Subcutaneous adipose tissue (tissue), 4 donors: ENCODE results near the gene MB. TPM values are rescaled to one million over a fixed set of nuclear protein-coding genes. Genes with fewer than 3 reads are reported as not detected.

ENCODE experiments used
- total RNA-seq, 4 donors: library from RNA; depleted of rRNA; stranded (reverse); fragments of >200 nt; gene quantifications; one replicate each; pipeline ENCODE4 v1.1.0, GENCODE V29; 2016
- TF ChIP-seq, protein P1 (sequence below): fragments of 450-650 bp; IDR thresholded peaks from one replicate; pipeline ENCODE4 v1.5.1; 2016; ENCODE audit warnings: low read depth, mild to moderate bottlenecking, control low read depth, antibody characterized with exemption, moderate library complexity

The MB gene
- total RNA-seq, 4 donors from 2014 or later = not detected

DNA sequence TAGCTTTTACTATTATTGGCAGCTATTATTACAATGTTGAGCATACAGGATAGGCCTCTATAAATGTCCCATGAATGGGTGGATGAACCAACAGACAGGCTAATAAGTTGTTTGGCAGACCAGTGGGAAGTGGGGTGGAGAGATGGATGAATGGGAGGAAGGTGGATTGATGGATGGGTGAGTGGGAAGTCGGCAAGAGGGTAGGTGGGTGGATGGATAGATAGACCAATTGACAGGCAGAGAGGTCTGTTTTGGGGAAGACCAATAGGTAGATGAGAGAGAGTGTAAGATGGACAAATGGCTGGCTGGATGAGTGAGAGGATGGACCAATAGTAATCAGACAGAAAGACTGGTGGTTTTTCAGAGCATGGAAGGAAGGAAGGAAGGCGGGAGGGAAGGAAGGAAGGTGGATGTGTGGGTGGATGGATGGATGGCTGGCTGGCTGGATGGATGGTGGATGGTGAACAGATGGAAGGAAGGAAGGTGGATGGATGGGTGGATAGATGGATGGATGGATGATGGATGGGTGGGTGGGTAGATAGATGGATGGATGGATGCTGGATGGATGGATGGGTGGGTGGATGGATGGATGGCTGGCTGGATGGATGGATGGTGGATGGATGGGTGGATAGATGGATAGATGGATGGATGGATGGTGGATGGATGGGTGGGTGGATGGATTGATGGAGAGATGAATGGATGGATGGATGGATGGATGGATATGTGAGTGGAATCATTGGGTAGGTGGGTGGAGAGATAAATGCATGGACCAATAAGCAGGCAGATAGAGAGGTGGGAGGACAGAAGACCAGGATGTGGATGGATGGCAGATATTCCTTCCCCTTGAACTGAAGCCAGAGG is 39.1 kb downstream of the MB start:
- TF ChIP-seq, protein P1, sequence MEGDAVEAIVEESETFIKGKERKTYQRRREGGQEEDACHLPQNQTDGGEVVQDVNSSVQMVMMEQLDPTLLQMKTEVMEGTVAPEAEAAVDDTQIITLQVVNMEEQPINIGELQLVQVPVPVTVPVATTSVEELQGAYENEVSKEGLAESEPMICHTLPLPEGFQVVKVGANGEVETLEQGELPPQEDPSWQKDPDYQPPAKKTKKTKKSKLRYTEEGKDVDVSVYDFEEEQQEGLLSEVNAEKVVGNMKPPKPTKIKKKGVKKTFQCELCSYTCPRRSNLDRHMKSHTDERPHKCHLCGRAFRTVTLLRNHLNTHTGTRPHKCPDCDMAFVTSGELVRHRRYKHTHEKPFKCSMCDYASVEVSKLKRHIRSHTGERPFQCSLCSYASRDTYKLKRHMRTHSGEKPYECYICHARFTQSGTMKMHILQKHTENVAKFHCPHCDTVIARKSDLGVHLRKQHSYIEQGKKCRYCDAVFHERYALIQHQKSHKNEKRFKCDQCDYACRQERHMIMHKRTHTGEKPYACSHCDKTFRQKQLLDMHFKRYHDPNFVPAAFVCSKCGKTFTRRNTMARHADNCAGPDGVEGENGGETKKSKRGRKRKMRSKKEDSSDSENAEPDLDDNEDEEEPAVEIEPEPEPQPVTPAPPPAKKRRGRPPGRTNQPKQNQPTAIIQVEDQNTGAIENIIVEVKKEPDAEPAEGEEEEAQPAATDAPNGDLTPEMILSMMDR = no peak

DNA sequence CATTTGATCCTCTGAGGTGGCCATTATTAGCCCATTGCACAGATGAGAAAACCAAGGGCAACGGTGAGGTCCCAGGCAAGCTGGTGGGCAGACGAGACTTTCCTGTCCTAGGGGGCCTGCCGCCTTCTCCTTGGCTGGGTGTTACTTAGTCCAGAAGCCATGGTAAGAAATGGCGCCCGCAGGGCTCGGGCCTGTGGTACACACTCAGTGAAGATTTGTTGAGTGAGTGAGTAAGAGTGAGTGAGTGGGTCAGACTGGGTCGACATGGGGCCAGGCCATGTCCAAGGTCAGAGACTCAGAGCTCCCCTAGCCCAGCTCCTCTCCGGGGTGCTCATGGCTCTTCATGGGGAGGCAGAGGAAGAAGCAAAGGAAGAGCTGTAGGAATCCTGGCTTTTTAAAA is 40.5 kb downstream of the MB start:
- TF ChIP-seq, protein P1 = no peak

DNA sequence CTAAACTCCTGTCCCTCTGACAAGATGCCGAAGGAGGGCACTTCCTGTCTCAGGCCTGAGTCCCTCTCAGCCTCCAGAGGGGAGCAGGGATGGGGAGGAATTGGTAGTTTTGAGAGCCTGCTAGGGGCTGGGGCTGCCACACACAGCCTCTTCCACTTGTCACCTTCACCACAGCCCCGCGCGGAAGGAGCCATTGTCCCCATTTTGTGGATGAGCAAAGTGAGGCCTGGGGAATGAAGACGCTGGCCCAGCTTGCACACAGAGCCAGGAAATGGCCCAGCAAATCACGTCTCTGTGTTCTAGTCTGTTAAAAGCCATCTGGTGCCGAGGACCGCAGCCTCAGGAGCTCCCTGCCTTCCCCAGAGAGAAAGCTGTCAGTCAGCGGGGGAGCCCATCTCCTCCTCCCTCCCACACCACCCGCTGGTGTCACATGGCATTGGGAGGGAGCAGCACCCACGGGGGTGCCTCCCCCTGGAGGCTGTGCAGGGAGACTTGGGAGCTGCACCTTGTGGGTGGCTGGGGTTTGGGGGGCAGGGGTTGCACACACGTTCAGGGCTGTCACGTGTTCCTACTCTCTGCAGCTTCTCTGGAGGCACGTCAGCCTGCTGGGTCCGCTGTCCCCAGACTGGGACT is 41.9 kb downstream of the MB start:
- TF ChIP-seq, protein P1 = no peak

DNA sequence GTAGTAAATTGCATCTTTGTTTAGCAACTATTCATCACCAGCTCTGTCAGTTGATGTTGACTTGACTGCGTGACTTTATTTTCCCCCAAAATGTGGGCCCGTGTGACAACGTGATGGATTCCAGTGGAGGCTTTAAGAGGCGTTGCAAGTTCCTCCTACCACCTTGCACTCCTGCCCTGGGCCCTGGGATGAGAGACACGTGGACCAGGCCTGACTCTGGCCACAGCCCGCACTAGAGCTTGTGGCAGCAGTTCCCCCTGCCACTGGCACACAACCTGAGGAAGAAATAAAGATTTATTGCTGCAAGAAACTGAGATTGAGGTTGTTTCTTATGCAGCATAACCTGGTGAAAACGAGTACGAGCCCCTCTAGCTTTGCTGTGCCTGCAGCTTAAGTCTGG is 44.6 kb downstream of the MB start:
- TF ChIP-seq, protein P1 = no peak

DNA sequence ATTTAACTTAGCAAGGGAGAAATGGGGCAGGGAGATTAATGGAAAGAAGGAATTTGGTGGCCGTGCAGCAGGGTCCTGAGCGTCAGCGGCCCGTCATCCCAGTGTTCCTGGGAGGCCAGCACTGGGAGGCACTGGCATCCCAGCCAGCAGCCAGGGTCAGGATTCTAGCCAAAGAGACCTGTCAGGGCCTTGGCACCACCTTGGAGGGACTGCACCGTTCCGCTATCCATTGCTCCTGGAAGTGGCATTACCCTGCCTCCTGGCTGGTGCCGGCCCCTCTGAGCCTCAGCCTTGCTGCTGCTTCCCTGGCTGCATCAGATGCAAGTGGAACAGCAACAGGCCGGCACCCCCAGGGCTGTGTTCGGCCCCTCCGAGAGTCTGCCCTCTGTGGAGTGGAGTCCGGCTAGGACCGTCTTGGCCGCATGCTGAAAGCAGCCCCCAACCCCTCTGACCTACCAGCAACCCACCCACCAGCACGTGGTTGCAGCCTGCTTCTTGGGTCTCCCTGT is 46.4 kb downstream of the MB start:
- TF ChIP-seq, protein P1 = no peak

DNA sequence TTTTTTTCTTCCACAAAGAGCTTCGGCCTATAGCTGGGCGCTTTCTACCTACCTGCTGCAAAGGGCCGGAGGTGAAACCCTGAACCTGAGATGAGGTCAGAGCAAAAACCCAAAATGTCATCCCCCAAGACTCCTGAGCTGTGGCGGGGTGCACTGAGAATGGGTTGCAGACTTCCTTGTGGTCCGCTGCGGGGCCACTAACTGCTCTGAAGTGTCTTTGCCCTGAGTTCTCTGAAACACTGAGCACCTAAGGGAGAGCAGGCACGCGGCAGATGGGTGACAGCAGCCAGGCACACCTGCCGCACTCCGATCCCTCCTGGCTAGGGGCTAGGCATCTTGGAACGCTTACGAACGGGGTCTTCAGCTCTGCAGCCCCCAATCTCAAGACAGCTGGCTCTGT is 47.2 kb downstream of the MB start:
- TF ChIP-seq, protein P1 = no peak
